ENCODE data around the gene TTBK2. TPM values are rescaled to one million over a fixed set of nuclear protein-coding genes. Genes with fewer than 3 reads are reported as not detected.
"Not testable (repeated sequence)": the region's sequence is repeated elsewhere in the genome, so short reads cannot be mapped to it uniquely, and the experiment has no call there.

The TTBK2 gene
- total RNA-seq, 1 donor from 2014 or later, result 13.0 TPM

- Mint-ChIP-seq H3K9me3 (no peaks in the 10 kb centered on the region), H3K4me3 (ENCODE audit: low read depth) (peak overlapping the region; percentile 93), H3K27ac (peak overlapping the region; percentile 87), H3K27me3 (ENCODE audit: low read depth) (no peaks in the 10 kb centered on the region), H3K36me3 (ENCODE audit: low read depth) (peaks cover 5% of the 10 kb centered on the region), H3K4me1 (ENCODE audit: low read depth) (peaks cover 25% of the 10 kb centered on the region)
- DNase-seq (ENCODE audit: low spot score), result peak; percentile 42
- intact Hi-C loops (cut with micrococcal nuclease), result loop anchor here (1.0 to 10.0 kb wide), 2 partner anchors 117 to 184 kb away; partner anchors contain the start of gene CDAN1
Observed at GRCh38 chr15:42921342-42921731, 759 bp upstream of the TTBK2 start.

- intact Hi-C loops (cut with micrococcal nuclease), result loop anchor here (10.0 kb wide), 1 partner anchor 115 kb away; no protein-coding TSS in a partner anchor
- H3K9me3 Mint-ChIP-seq, result no peaks in the 10 kb centered on the region
- no peaks in the 10 kb centered on the region for H3K27me3 Mint-ChIP-seq (ENCODE audit: low read depth)
- peak overlapping the region; percentile 91 for H3K4me3 Mint-ChIP-seq (ENCODE audit: low read depth)
- peak overlapping the region; percentile 85 for H3K27ac Mint-ChIP-seq
- DNase-seq (ENCODE audit: low spot score), result no peak
- peaks cover 36% of the 10 kb centered on the region for H3K4me1 Mint-ChIP-seq (ENCODE audit: low read depth)
- H3K36me3 Mint-ChIP-seq (ENCODE audit: low read depth), result peaks cover 8% of the 10 kb centered on the region
Observed at GRCh38 chr15:42919799-42920518, 619 bp downstream of the TTBK2 start.

- H3K4me1 Mint-ChIP-seq (ENCODE audit: low read depth), result peaks cover 39% of the 10 kb centered on the region
Observed at GRCh38 chr15:42919308-42919707, 1.3 kb downstream of the TTBK2 start.

GRCh38 chr15:42918047-42918446 lies 2.5 kb downstream of the TTBK2 start:
- DNase-seq (ENCODE audit: low spot score), result no peak
- Mint-ChIP-seq H3K4me1 (ENCODE audit: low read depth) (peaks cover 39% of the 10 kb centered on the region), H3K9me3 (no peaks in the 10 kb centered on the region), H3K27ac (no peak overlapping the region), H3K36me3 (ENCODE audit: low read depth) (peaks cover 11% of the 10 kb centered on the region), H3K27me3 (ENCODE audit: low read depth) (no peaks in the 10 kb centered on the region), H3K4me3 (ENCODE audit: low read depth) (no peak overlapping the region)
- intact Hi-C loops (cut with micrococcal nuclease), result no loop called here

More at GRCh38 chr15:42919308-42919707, 1.3 kb downstream of the TTBK2 start:
- intact Hi-C loops (cut with micrococcal nuclease), result no loop called here
- Mint-ChIP-seq H3K27ac (no peak overlapping the region), H3K9me3 (no peaks in the 10 kb centered on the region), H3K4me3 (ENCODE audit: low read depth) (peak overlapping the region; percentile 91), H3K27me3 (ENCODE audit: low read depth) (no peaks in the 10 kb centered on the region), H3K36me3 (ENCODE audit: low read depth) (peaks cover 11% of the 10 kb centered on the region)
- no peak for DNase-seq (ENCODE audit: low spot score)

- Mint-ChIP-seq H3K27me3 (ENCODE audit: low read depth) (no peaks in the 10 kb centered on the region), H3K9me3 (no peaks in the 10 kb centered on the region), H3K36me3 (ENCODE audit: low read depth) (peaks cover 11% of the 10 kb centered on the region), H3K4me3 (ENCODE audit: low read depth) (no peak overlapping the region), H3K4me1 (ENCODE audit: low read depth) (peaks cover 30% of the 10 kb centered on the region), H3K27ac (no peak overlapping the region)
- intact Hi-C loops (cut with micrococcal nuclease), result no loop called here
- no peak for DNase-seq (ENCODE audit: low spot score)
Observed at GRCh38 chr15:42915654-42916315, 4.8 kb downstream of the TTBK2 start.

GRCh38 chr15:42914728-42915497 lies 5.7 kb downstream of the TTBK2 start:
- intact Hi-C loops (cut with micrococcal nuclease), result no loop called here
- no peak overlapping the region for H3K4me3 Mint-ChIP-seq (ENCODE audit: low read depth)
- H3K4me1 Mint-ChIP-seq (ENCODE audit: low read depth), result peaks cover 31% of the 10 kb centered on the region
- H3K36me3 Mint-ChIP-seq (ENCODE audit: low read depth), result peaks cover 11% of the 10 kb centered on the region
- H3K9me3 Mint-ChIP-seq, result no peaks in the 10 kb centered on the region
- no peaks in the 10 kb centered on the region for H3K27me3 Mint-ChIP-seq (ENCODE audit: low read depth)
- no peak overlapping the region for H3K27ac Mint-ChIP-seq
- DNase-seq (ENCODE audit: low spot score), result no peak

GRCh38 chr15:42911058-42911592 lies 9.5 kb downstream of the TTBK2 start:
- no peak for DNase-seq (ENCODE audit: low spot score)
- Mint-ChIP-seq H3K9me3 (no peaks in the 10 kb centered on the region), H3K27ac (no peak overlapping the region), H3K4me1 (ENCODE audit: low read depth) (peaks cover 17% of the 10 kb centered on the region), H3K4me3 (ENCODE audit: low read depth) (no peak overlapping the region), H3K27me3 (ENCODE audit: low read depth) (no peaks in the 10 kb centered on the region), H3K36me3 (ENCODE audit: low read depth) (peaks cover 9% of the 10 kb centered on the region)
- intact Hi-C loops (cut with micrococcal nuclease), result no loop called here

GRCh38 chr15:42908538-42908937 lies 12.0 kb downstream of the TTBK2 start:
- Mint-ChIP-seq H3K36me3 (ENCODE audit: low read depth) (peaks cover 5% of the 10 kb centered on the region), H3K27me3 (ENCODE audit: low read depth) (no peaks in the 10 kb centered on the region), H3K27ac (no peak overlapping the region), H3K4me3 (ENCODE audit: low read depth) (no peak overlapping the region), H3K4me1 (ENCODE audit: low read depth) (peaks cover 4% of the 10 kb centered on the region), H3K9me3 (no peaks in the 10 kb centered on the region)
- no peak for DNase-seq (ENCODE audit: low spot score)
- intact Hi-C loops (cut with micrococcal nuclease), result no loop called here

- Mint-ChIP-seq H3K4me1 (ENCODE audit: low read depth) (peaks cover 2% of the 10 kb centered on the region), H3K27ac (no peak overlapping the region), H3K27me3 (ENCODE audit: low read depth) (no peaks in the 10 kb centered on the region), H3K4me3 (ENCODE audit: low read depth) (no peak overlapping the region), H3K9me3 (no peaks in the 10 kb centered on the region), H3K36me3 (ENCODE audit: low read depth) (peaks cover 5% of the 10 kb centered on the region)
- intact Hi-C loops (cut with micrococcal nuclease), result no loop called here
- DNase-seq (ENCODE audit: low spot score), result no peak
Observed at GRCh38 chr15:42903388-42904324, 16.9 kb downstream of the TTBK2 start.

GRCh38 chr15:42893911-42894310 lies 26.7 kb downstream of the TTBK2 start:
- peaks cover 12% of the 10 kb centered on the region for H3K9me3 Mint-ChIP-seq
- H3K4me3 Mint-ChIP-seq (ENCODE audit: low read depth), result not testable (repeated sequence)

GRCh38 chr15:42891569-42891968 lies 29.0 kb downstream of the TTBK2 start:
- H3K27ac Mint-ChIP-seq, result no peak overlapping the region
- no peak overlapping the region for H3K4me3 Mint-ChIP-seq (ENCODE audit: low read depth)
- DNase-seq (ENCODE audit: low spot score), result no peak
- no peaks in the 10 kb centered on the region for H3K4me1 Mint-ChIP-seq (ENCODE audit: low read depth)
- H3K9me3 Mint-ChIP-seq, result peaks cover 12% of the 10 kb centered on the region
- intact Hi-C loops (cut with micrococcal nuclease), result no loop called here
- H3K36me3 Mint-ChIP-seq (ENCODE audit: low read depth), result peaks cover 6% of the 10 kb centered on the region
- no peaks in the 10 kb centered on the region for H3K27me3 Mint-ChIP-seq (ENCODE audit: low read depth)

More at GRCh38 chr15:42893911-42894310, 26.7 kb downstream of the TTBK2 start:
- DNase-seq (ENCODE audit: low spot score); H3K36me3 Mint-ChIP-seq (ENCODE audit: low read depth); H3K27ac Mint-ChIP-seq; H3K27me3 Mint-ChIP-seq (ENCODE audit: low read depth); intact Hi-C loops (cut with micrococcal nuclease); H3K4me1 Mint-ChIP-seq (ENCODE audit: low read depth): not testable (repeated sequence)

All from activated T-helper 2 cell treated with anti-CD3 and anti-CD28 coated beads, Interferon-gamma antibody, Interleukin-2, Interleukin-4, amounts not matched to agents 10 μg/mL and 5 μg/mL and 100 μg/mL, durations not matched to agents 14 hours and 24 hours and 36 hours (primary cell).